NCI-H748 (cell line): ENCODE data around the gene MBOAT2.
A peak's percentile ranks its signal among the peaks of the same experiment; 100 is the strongest.
"Not testable (repeated sequence)": the region's sequence is repeated elsewhere in the genome, so short reads cannot be mapped to it uniquely, and the experiment has no call there.

Source experiments
- DNase-seq: peaks from one replicate; lab custom pipeline; 2025; ENCODE audit not compliant: unreplicated experiment; lab: John Stamatoyannopoulos, UW

MBOAT2 gene

GRCh38 chr2:8993196-8993901, 10.1 kb downstream of the MBOAT2 start:
- DNase-seq = no peak

- no peak for DNase-seq
Observed at GRCh38 chr2:8992643-8993042, 10.8 kb downstream of the MBOAT2 start.

GRCh38 chr2:8989536-8990079, 13.9 kb downstream of the MBOAT2 start:
- DNase-seq = no peak

- no peak for DNase-seq
Observed at GRCh38 chr2:8987410-8987809, 16.1 kb downstream of the MBOAT2 start.

- peak; percentile 55 for DNase-seq
Observed at GRCh38 chr2:8986327-8986976, 17.0 kb downstream of the MBOAT2 start.

- DNase-seq = no peak
Observed at GRCh38 chr2:8985561-8986326, 17.7 kb downstream of the MBOAT2 start.

GRCh38 chr2:8984855-8985254, 18.6 kb downstream of the MBOAT2 start:
- no peak for DNase-seq

GRCh38 chr2:8984157-8984556, 19.3 kb downstream of the MBOAT2 start:
- no peak for DNase-seq

- DNase-seq = no peak
Observed at GRCh38 chr2:8983571-8983970, 19.9 kb downstream of the MBOAT2 start.

- DNase-seq = no peak
Observed at GRCh38 chr2:8981876-8982275, 21.6 kb downstream of the MBOAT2 start.

- no peak for DNase-seq
Observed at GRCh38 chr2:8980096-8980495, 23.4 kb downstream of the MBOAT2 start.

GRCh38 chr2:8977758-8978157, 25.7 kb downstream of the MBOAT2 start:
- DNase-seq = no peak

GRCh38 chr2:8976442-8977259, 26.8 kb downstream of the MBOAT2 start:
- DNase-seq = no peak

- DNase-seq = no peak
Observed at GRCh38 chr2:8974016-8974415, 29.5 kb downstream of the MBOAT2 start.

GRCh38 chr2:8973017-8973416, 30.5 kb downstream of the MBOAT2 start:
- not testable (repeated sequence) for DNase-seq

- DNase-seq = not testable (repeated sequence)
Observed at GRCh38 chr2:8972535-8972934, 30.9 kb downstream of the MBOAT2 start.

GRCh38 chr2:8969348-8969747, 34.1 kb downstream of the MBOAT2 start:
- DNase-seq = not testable (repeated sequence)

GRCh38 chr2:8966123-8966908, 37.2 kb downstream of the MBOAT2 start:
- peak; percentile 50 for DNase-seq

GRCh38 chr2:8965216-8965969, 38.1 kb downstream of the MBOAT2 start:
- DNase-seq = peak; percentile 38
